Measurements from ENCODE around the gene BSG.

BSG gene

GRCh38 chr19:607301-608154 lies 35.1 kb downstream of the BSG start:
- TF ChIP-seq CTCF (IDR thresholded peaks at IDR 0.05; ENCODE audit: low read depth, low read length) = no peak
- DNase-seq (ENCODE audit: low read depth in 2 of 2) = no peak
- no peak overlapping the region for H3K4me3 ChIP-seq (replicated peaks in 1 of 2; ENCODE audit: low read depth in 2 of 2, low read length in 2 of 2)

GRCh38 chr19:608155-609003 lies 36.0 kb downstream of the BSG start:
- no peak for TF ChIP-seq CTCF (IDR thresholded peaks at IDR 0.05; ENCODE audit: low read depth, low read length)
- DNase-seq (ENCODE audit: low read depth in 2 of 2) = no peak
- H3K4me3 ChIP-seq (replicated peaks in 1 of 2; ENCODE audit: low read depth in 2 of 2, low read length in 2 of 2) = no peak overlapping the region

GRCh38 chr19:609004-609346 lies 36.6 kb downstream of the BSG start:
- no peak overlapping the region for H3K4me3 ChIP-seq (replicated peaks in 1 of 2; ENCODE audit: low read depth in 2 of 2, low read length in 2 of 2)
- no peak for DNase-seq (ENCODE audit: low read depth in 2 of 2)
- no peak for TF ChIP-seq CTCF (IDR thresholded peaks at IDR 0.05; ENCODE audit: low read depth, low read length)

DNA sequence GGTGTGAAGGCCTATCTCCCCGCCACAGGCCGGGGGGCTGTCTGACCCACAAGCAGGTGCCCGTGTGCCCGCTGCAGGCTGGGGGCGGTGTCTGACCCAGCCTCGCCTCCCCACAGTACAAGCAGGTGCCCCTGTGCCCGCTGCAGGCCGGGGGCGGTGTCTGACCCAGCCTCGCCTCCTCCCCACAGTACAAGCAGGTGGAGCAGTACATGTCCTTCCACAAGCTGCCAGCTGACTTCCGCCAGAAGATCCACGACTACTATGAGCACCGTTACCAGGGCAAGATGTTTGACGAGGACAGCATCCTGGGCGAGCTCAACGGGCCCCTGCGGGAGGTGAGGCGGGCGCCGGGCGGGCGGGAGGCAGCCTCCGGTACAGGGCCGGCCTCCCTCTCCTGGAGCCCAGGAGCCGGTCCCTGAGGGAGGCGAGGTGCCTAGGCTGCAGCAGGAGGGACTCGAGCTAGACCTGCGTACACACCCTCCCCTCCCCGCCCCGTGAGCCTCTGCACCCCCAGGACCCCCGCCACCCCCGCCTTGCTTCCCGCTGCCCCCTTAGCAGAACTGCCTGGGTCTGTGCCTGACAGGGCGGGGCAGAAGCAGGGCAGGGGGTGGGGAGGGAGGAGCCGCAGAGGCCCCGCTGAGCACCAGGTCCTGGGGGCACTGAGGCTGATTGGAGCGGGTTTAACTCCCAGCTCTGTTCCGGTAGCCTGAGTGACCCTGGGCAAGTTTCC lies 37.8 kb downstream of the BSG start:
- DNase-seq (ENCODE audit: low read depth in 2 of 2) = no peak
- H3K4me3 ChIP-seq (replicated peaks in 1 of 2; ENCODE audit: low read depth in 2 of 2, low read length in 2 of 2) = no peak overlapping the region

DNA sequence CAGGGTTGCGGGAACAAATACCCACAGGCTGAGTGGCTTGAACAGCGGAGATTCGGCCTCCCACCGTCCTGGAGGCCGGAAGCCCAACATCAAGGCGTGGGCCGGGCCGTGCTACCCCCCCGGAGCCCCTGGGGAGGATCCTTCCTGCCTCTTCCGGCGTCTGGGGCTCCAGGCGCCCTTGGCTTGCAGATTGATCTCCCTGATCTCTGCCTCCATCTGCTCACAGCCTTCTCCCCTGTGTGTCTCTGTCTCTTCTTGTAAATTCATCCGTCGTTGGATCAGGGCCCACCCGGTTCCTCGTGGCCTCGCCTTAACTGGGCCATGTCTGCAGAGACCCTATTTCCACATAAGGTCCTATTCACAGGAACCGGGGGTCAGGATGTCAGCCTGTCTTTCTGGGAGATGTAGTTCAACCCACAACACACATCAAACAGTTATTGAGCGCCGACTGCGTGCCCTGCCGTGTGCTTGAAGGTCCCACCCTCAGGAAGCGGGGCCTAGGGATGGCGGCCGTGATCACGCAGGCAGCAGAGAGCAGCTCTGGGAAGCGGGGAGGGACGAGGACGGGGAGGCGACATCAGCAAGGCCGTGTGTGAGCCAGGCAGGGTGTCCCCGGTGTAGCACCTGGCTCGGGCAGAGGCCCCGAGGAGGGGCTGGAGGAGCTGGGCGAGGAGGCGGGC lies 38.5 kb downstream of the BSG start:
- no peak for TF ChIP-seq CTCF (IDR thresholded peaks at IDR 0.05; ENCODE audit: low read depth, low read length)
- DNase-seq (ENCODE audit: low read depth in 2 of 2) = peak; percentile 77 to 83
- H3K4me3 ChIP-seq (replicated peaks in 1 of 2; ENCODE audit: low read depth in 2 of 2, low read length in 2 of 2) = no peak overlapping the region

More for the DNA sequence above, 37.8 kb downstream of the BSG start:
- TF ChIP-seq CTCF (IDR thresholded peaks at IDR 0.05; ENCODE audit: low read depth, low read length) = no peak

DNA sequence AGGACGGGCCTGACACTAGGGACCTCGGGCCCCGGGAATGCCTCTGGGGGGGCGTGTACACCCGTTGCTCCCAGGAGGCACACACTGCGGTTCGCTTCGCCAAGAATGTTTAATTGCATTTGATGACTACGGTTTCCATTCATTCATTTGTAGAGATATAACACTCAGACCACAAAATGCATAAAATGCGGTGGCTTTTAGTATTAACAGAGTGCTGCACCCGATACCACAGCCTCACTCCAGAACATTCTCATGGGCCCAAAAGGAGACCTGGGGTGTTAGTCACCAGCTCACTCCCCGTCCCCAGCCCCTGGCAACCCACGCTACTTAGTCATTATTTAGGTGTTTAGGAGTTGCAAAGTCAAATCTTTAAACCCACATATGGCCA lies 39.1 kb downstream of the BSG start:
- DNase-seq (ENCODE audit: low read depth in 2 of 2) = peak; percentile 74 to 96
- TF ChIP-seq CTCF (IDR thresholded peaks at IDR 0.05; ENCODE audit: low read depth, low read length) = no peak
- no peak overlapping the region for H3K4me3 ChIP-seq (replicated peaks in 1 of 2; ENCODE audit: low read depth in 2 of 2, low read length in 2 of 2)

All from cardiac fibroblast (primary cell).